Suprapubic skin (tissue), 4 donors: Measurements from ENCODE around the gene TMEM72. TPM values are rescaled to one million over a fixed set of nuclear protein-coding genes. Genes with fewer than 3 reads are reported as not detected.

ENCODE experiments used
- DNase-seq, 2 donors: peaks; one replicate each; pipeline ENCODE4 v3.0.0-alpha.2; 2019; ENCODE audit warnings: low spot score in 2 of 2
- H3K27ac ChIP-seq: fragments of 200-600 bp; sonication (generic); one replicate; pipeline ENCODE4 v1.5.1; 2019
- H3K27me3 ChIP-seq: fragments of 200-600 bp; sonication (generic); one replicate; pipeline ENCODE4 v1.5.1; 2019
- H3K36me3 ChIP-seq: fragments of 200-600 bp; sonication (generic); one replicate; pipeline ENCODE4 v1.5.1; 2019
- H3K4me1 ChIP-seq: fragments of 200-600 bp; sonication (generic); one replicate; pipeline ENCODE4 v1.5.1; 2019
- H3K4me3 ChIP-seq: fragments of 200-600 bp; sonication (generic); one replicate; pipeline ENCODE4 v1.5.1; 2019; ENCODE audit warnings: mild to moderate bottlenecking
- H3K9me3 ChIP-seq: fragments of 200-600 bp; sonication (generic); one replicate; pipeline ENCODE4 v1.5.1; 2019
- EP300 ChIP-seq: sonication (generic); formaldehyde crosslinking; IDR thresholded peaks from one replicate; pipeline ENCODE4 v1.6.1; 2017; ENCODE audit warnings: antibody characterized with exemption
- POLR2A ChIP-seq, 2 donors: fragments of 450-650 bp; IDR thresholded peaks; one replicate each; pipeline ENCODE4 v1.6.1; 2017; ENCODE audit warnings: antibody characterized with exemption in 2 of 2, mild to moderate bottlenecking in 2 of 2, moderate library complexity in 2 of 2
- POLR2AphosphoS5 ChIP-seq, 3 donors: sonication (generic); formaldehyde crosslinking; IDR thresholded peaks; one replicate each; pipeline ENCODE4 v1.6.1; 2017; ENCODE audit warnings: antibody characterized with exemption in 3 of 3
- WGBS: methylation state at CpG from one replicate; pipeline ENCODE4 v1.1.5; 2018; 5-methylcytosine and 5-hydroxymethylcytosine counted together
- total RNA-seq, 4 donors: library from RNA; depleted of rRNA; stranded (reverse); fragments of >200 nt; gene quantifications; one replicate each; pipeline ENCODE4 v1.1.0, GENCODE V29; 2016
- TF ChIP-seq, protein P1 (sequence below), 2 donors: fragments of 200-600 bp in 1 of 2; fragments of 450-650 bp in 1 of 2; sonication (generic) in 1 of 2; IDR thresholded peaks; one replicate each; pipeline ENCODE4 v1.5.1; 2016 to 2019; ENCODE audit warnings: antibody characterized with exemption in 2 of 2, mild to moderate bottlenecking in 1 of 2, moderate library complexity in 1 of 2

TMEM72 gene
- total RNA-seq, 4 donors from 2014 or later = not detected

DNA sequence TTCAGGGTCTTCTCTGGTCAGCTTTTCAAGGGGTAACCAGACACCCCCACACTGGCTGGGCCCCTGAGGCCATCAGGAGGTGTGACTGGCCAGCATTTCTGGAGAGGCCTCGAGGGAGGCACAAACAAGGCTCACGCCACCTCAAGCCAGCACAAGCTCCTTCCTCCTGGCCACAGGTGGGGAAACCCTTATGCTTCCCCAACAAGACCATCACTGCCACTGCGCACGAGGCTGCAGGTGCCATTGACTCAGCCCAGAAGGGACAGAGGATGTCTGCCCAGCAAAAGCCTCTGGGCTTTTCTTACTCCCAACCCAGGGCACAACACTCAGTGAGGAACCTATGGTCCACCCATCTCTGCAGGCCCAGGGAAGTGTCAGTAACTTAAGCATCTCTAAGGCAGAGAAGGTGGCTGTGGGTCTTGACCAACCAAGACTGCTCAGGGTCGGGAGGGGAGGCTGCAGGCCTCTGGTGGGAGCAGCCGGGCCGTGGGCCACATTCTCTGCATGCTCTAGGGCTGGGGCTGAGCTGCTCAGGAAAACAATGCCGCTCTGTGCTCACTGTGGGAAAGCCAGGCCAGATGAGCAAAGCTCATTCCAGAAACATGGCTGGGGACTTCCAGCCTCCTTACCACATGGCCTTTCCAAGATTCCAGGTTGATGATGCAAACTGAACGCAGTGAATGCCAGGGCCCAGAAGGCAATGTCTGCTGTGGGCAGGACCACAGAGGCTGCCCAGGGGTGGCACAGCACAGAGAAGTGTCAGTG is 24.2 kb downstream of the TMEM72 start:
- no peak overlapping the region for H3K4me3 ChIP-seq
- WGBS = 51% methylated on average over 3 of the region's 9 CpGs
- H3K27ac ChIP-seq = no peak overlapping the region
- no peaks in the 10 kb centered on the region for H3K27me3 ChIP-seq
- no peaks in the 10 kb centered on the region for H3K9me3 ChIP-seq
- TF ChIP-seq, protein P1, sequence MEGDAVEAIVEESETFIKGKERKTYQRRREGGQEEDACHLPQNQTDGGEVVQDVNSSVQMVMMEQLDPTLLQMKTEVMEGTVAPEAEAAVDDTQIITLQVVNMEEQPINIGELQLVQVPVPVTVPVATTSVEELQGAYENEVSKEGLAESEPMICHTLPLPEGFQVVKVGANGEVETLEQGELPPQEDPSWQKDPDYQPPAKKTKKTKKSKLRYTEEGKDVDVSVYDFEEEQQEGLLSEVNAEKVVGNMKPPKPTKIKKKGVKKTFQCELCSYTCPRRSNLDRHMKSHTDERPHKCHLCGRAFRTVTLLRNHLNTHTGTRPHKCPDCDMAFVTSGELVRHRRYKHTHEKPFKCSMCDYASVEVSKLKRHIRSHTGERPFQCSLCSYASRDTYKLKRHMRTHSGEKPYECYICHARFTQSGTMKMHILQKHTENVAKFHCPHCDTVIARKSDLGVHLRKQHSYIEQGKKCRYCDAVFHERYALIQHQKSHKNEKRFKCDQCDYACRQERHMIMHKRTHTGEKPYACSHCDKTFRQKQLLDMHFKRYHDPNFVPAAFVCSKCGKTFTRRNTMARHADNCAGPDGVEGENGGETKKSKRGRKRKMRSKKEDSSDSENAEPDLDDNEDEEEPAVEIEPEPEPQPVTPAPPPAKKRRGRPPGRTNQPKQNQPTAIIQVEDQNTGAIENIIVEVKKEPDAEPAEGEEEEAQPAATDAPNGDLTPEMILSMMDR (IDR thresholded peaks at IDR 0.05) = no peak
- TF ChIP-seq POLR2A (IDR thresholded peaks at IDR 0.05) = no peak
- TF ChIP-seq EP300 = no peak
- no peak for TF ChIP-seq POLR2AphosphoS5 (IDR thresholded peaks at IDR 0.05)
- no peaks in the 10 kb centered on the region for H3K36me3 ChIP-seq
- H3K4me1 ChIP-seq = peaks cover 25% of the 10 kb centered on the region
- no peak for DNase-seq

DNA sequence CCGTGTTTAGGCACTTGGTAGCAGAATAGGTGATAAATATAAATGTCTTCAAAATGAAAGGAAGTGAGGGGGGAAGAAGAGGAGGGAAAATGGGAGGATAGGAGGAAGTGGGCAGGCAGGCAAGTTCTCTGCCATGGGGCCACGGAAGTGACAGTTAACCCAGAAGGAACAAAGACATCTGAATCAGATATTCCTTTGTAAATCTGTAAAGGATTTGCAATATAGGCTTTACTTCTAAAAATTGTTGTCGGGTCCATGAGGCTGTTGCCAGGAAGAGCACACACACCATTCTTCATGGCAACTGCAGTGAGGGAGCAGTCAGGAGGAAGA is 24.8 kb downstream of the TMEM72 start:
- Histone ChIP-seq H3K27ac (no peak overlapping the region), H3K36me3 (no peaks in the 10 kb centered on the region), H3K27me3 (no peaks in the 10 kb centered on the region), H3K4me3 (no peak overlapping the region), H3K9me3 (peaks cover 3% of the 10 kb centered on the region), H3K4me1 (peaks cover 25% of the 10 kb centered on the region)
- no peak for DNase-seq
- WGBS = 22% methylated on average over 3 of the region's 3 CpGs
- TF ChIP-seq EP300 (no peak), POLR2A (IDR thresholded peaks at IDR 0.05) (no peak), POLR2AphosphoS5 (IDR thresholded peaks at IDR 0.05) (no peak)
- TF ChIP-seq, protein P1 (IDR thresholded peaks at IDR 0.05) = no peak

DNA sequence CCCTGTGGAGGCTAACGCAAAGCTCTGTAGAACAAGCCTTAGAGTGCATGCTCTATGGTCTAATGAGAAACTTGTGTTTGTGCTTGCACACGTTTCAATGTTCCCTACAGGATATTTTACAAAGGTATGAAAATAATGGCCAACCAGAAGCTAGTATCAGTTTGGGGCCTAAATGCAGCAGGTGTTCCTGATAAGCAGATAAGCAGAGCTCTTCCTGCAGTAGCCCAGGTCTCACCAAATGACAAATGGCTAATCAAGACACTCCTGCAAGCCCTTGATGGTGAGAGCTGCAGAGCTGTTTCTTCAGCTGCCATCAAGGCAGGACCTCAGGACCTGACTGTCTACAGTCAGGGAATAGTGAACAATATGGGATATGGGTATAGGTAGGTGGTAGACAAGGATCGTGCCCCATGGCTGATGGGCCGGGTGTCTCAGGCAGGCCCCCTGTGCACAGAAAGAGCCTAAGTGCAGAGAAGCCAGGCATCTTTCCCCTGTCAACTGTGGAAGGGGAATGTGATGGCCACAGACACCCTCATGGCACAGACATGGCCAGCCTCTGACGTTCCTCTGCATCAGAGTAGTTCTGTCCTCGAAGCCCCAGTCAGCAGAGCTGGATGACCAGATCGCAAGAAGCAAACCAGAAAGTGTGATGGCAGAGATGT is 25.3 kb downstream of the TMEM72 start:
- no peak overlapping the region for H3K4me3 ChIP-seq
- no peak for TF ChIP-seq EP300
- TF ChIP-seq, protein P1 (IDR thresholded peaks at IDR 0.05) = no peak
- TF ChIP-seq POLR2AphosphoS5 (IDR thresholded peaks at IDR 0.05) = no peak
- no peak for TF ChIP-seq POLR2A (IDR thresholded peaks at IDR 0.05)
- peaks cover 25% of the 10 kb centered on the region for H3K4me1 ChIP-seq
- no peaks in the 10 kb centered on the region for H3K36me3 ChIP-seq
- peaks cover 3% of the 10 kb centered on the region for H3K9me3 ChIP-seq
- no peaks in the 10 kb centered on the region for H3K27me3 ChIP-seq
- 81% methylated on average over 7 of the region's 7 CpGs for WGBS
- no peak overlapping the region for H3K27ac ChIP-seq
- no peak for DNase-seq

DNA sequence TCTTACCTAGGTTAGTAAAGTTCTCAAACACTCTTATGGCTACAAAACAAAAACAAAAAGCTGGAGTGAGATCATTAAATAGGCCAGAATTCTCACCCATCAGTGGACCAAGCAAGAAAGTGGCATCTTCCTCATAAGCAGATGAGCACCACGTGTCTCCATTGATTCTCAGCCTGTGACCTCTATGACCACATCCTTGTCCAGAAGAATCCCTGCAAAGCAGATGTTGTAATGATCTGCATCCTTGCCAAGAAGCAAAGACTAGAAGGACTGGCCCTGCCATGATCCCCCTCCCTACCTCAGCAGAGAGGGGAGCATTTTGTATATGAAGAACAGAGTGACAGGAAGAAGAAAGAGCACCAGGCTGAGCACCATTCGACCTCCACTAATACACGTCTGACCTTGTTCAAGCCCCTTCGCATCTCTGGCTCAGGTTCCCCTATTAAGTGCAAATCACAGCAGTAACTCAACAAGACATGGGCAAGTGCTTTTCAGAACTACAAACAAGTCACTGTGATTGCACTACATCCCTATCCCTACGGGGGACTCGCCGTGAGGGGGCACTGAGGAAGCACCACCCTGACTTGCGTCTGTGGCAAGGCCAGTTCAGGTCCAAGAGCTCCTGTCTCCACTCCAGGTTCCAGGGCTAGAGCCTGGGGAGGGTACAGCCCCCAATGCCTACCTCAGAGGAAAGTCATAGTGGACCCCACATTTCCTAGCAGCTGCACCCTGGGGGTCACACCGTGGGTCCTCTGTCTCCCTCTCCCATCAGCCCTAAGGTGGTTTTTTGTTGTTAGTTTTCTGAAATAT is 26.3 kb downstream of the TMEM72 start:
- TF ChIP-seq, protein P1 (IDR thresholded peaks at IDR 0.05) = no peak
- no peak for TF ChIP-seq POLR2A (IDR thresholded peaks at IDR 0.05)
- no peak for TF ChIP-seq POLR2AphosphoS5 (IDR thresholded peaks at IDR 0.05)
- no peak for TF ChIP-seq EP300
- H3K9me3 ChIP-seq = peaks cover 3% of the 10 kb centered on the region
- H3K36me3 ChIP-seq = no peaks in the 10 kb centered on the region
- WGBS = 89% methylated on average over 8 of the region's 9 CpGs
- H3K4me3 ChIP-seq = no peak overlapping the region
- peaks cover 25% of the 10 kb centered on the region for H3K4me1 ChIP-seq
- H3K27me3 ChIP-seq = no peaks in the 10 kb centered on the region
- DNase-seq = no peak
- no peak overlapping the region for H3K27ac ChIP-seq

DNA sequence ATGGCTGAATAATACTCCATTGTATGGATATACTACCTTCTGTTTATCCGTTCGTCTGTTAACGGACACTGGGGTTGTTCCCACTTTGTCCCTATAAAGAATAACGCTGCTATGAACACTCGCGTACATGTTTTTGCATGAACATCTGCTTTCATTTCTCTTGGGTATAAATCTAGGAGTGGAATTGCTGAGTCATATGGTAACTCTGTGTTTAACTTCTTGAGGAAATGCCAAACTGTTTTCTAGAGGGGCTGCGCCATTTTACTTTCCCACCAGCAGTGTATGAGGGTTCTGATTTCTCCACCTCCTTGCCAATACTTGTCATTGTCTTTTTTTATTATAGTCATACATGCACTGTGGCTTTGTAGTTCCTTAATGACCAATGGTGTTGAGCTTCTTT is 27.8 kb downstream of the TMEM72 start:
- H3K4me3 ChIP-seq = no peak overlapping the region
- 77% methylated on average over 7 of the region's 7 CpGs for WGBS
- H3K36me3 ChIP-seq = no peaks in the 10 kb centered on the region
- H3K4me1 ChIP-seq = peaks cover 19% of the 10 kb centered on the region
- no peaks in the 10 kb centered on the region for H3K27me3 ChIP-seq
- TF ChIP-seq, protein P1 (IDR thresholded peaks at IDR 0.05) = no peak
- no peak for TF ChIP-seq POLR2AphosphoS5 (IDR thresholded peaks at IDR 0.05)
- no peak for TF ChIP-seq POLR2A (IDR thresholded peaks at IDR 0.05)
- no peak for TF ChIP-seq EP300
- H3K27ac ChIP-seq = no peak overlapping the region
- DNase-seq = no peak
- peaks cover 3% of the 10 kb centered on the region for H3K9me3 ChIP-seq
